Mucosa of rectum (tissue), 2 donors: ENCODE measurements around the gene HDAC9.

Experiments
- H3K27ac ChIP-seq, 2 donors: one replicate each; pipeline ENCODE4 v1.7.0; 2013; ENCODE audit warnings: inconsistent platforms in 2 of 2, low read depth in 2 of 2, low read length in 2 of 2
- H3K27me3 ChIP-seq, 2 donors: one replicate each; pipeline ENCODE4 v1.7.0; 2013; ENCODE audit warnings: low read length in 2 of 2; ENCODE audit not compliant: control insufficient read depth in 2 of 2, insufficient read depth in 2 of 2
- H3K36me3 ChIP-seq, 2 donors: one replicate each; pipeline ENCODE4 v1.7.0; 2013; ENCODE audit warnings: low read length in 2 of 2; ENCODE audit not compliant: control insufficient read depth in 2 of 2, insufficient read depth in 2 of 2
- H3K4me1 ChIP-seq, 2 donors: one replicate each; pipeline ENCODE4 v1.7.0; 2013; ENCODE audit warnings: low read length in 2 of 2, mild to moderate bottlenecking in 1 of 2; ENCODE audit not compliant: control insufficient read depth in 2 of 2, insufficient read depth in 2 of 2
- H3K4me3 ChIP-seq, 2 donors: one replicate each; pipeline ENCODE4 v1.7.0; 2013; ENCODE audit warnings: low read length in 2 of 2
- H3K9ac ChIP-seq, 2 donors: one replicate each; pipeline ENCODE4 v1.7.0; 2013; ENCODE audit warnings: low read length in 2 of 2, low read depth in 1 of 2, mild to moderate bottlenecking in 1 of 2
- H3K9me3 ChIP-seq, 2 donors: one replicate each; pipeline ENCODE4 v1.7.0; 2013; ENCODE audit warnings: low read length in 2 of 2; ENCODE audit not compliant: control insufficient read depth in 2 of 2
- donor health status: healthy.
- donor health status: Normal muscosa, but diverticular disease.

Gene HDAC9

GRCh38 chr7:18770154-18770811 is 274.7 kb downstream of the HDAC9 start:
- Histone ChIP-seq H3K27me3 (no peaks in the 10 kb centered on the region), H3K27ac (no peak overlapping the region), H3K9ac (no peak overlapping the region), H3K4me3 (no peak overlapping the region), H3K4me1 (no peaks in the 10 kb centered on the region), H3K36me3 (no peaks in the 10 kb centered on the region), H3K9me3 (no peaks in the 10 kb centered on the region)

- Histone ChIP-seq H3K4me1 (no peaks in the 10 kb centered on the region), H3K27ac (no peak overlapping the region), H3K9me3 (no peaks in the 10 kb centered on the region), H3K9ac (no peak overlapping the region), H3K4me3 (no peak overlapping the region), H3K36me3 (no peaks in the 10 kb centered on the region), H3K27me3 (no peaks in the 10 kb centered on the region)
Measured at GRCh38 chr7:18770822-18771221, 275.3 kb downstream of the HDAC9 start.

DNA sequence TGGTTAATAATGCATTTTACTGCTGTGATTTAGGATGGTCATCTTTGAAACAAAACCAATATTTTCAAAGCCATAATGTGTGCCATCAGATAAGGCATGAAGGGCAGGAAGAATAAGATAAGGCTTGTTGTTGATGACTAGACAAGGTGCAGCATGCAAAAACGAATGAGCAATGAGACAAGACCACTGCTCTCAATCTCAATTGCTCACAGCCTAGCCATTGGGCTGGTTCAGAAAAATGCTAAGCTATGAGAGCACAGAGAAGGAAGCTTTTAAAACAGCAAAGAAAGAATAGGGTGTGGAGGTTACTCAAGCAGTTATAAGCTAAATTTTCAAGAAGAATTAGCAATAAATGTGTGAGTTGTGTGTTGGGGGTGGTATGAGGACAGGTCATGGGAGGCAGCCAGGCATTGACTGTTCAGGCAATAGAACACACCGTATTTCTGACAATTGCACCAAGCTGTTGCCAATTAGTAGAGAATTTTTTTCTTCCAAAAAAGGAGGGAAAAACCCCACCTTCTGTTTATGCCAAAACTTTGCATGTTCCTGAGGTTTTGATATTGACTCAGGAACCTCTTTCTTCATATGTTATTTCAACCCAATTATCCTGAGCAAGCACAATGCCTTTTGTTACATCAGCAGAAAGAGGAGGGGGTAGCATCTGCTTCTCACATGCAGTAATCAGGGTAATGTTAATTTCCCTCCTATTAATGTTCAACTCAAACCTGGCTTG is 276.5 kb downstream of the HDAC9 start:
- Histone ChIP-seq H3K36me3 (no peaks in the 10 kb centered on the region), H3K9me3 (no peaks in the 10 kb centered on the region), H3K9ac (no peak overlapping the region), H3K4me3 (no peak overlapping the region), H3K27me3 (no peaks in the 10 kb centered on the region), H3K4me1 (no peaks in the 10 kb centered on the region), H3K27ac (no peak overlapping the region)

DNA sequence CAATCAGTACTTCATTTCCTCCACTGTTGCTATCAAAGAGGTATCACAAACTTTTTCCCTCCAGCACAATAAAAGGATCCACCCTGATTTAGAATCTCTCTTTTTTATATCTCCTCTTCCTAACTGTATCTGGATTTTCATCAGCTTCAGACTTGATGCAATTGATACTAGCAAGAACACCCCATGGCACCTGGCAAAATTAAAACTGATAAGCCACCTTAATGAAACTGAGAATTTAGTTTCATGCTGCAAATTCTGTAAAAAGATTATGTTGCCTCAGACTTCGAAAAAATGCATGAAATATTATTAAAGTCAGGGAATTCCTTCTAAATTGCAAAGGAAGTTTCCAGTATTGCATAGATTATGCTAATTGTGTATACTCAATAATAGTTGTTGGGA is 277.0 kb downstream of the HDAC9 start:
- no peak overlapping the region for H3K9ac ChIP-seq

GRCh38 chr7:18777314-18777713 is 281.8 kb downstream of the HDAC9 start:
- no peaks in the 10 kb centered on the region for H3K4me1 ChIP-seq

More for the DNA sequence above, 277.0 kb downstream of the HDAC9 start:
- H3K4me1 ChIP-seq: no peaks in the 10 kb centered on the region
- H3K9me3 ChIP-seq: no peaks in the 10 kb centered on the region
- no peak overlapping the region for H3K27ac ChIP-seq
- H3K27me3 ChIP-seq: no peaks in the 10 kb centered on the region
- no peak overlapping the region for H3K4me3 ChIP-seq
- no peaks in the 10 kb centered on the region for H3K36me3 ChIP-seq

GRCh38 chr7:18778594-18778993 is 283.0 kb downstream of the HDAC9 start:
- Histone ChIP-seq H3K27ac (no peak overlapping the region), H3K9ac (no peak overlapping the region), H3K4me3 (no peak overlapping the region), H3K4me1 (no peaks in the 10 kb centered on the region), H3K27me3 (no peaks in the 10 kb centered on the region), H3K9me3 (no peaks in the 10 kb centered on the region), H3K36me3 (no peaks in the 10 kb centered on the region)

More at GRCh38 chr7:18777314-18777713, 281.8 kb downstream of the HDAC9 start:
- Histone ChIP-seq H3K27me3 (no peaks in the 10 kb centered on the region), H3K4me3 (no peak overlapping the region), H3K9ac (no peak overlapping the region), H3K36me3 (no peaks in the 10 kb centered on the region), H3K27ac (no peak overlapping the region), H3K9me3 (no peaks in the 10 kb centered on the region)

GRCh38 chr7:18780266-18780665 is 284.7 kb downstream of the HDAC9 start:
- H3K4me1 ChIP-seq: no peaks in the 10 kb centered on the region
- no peak overlapping the region for H3K27ac ChIP-seq
- no peaks in the 10 kb centered on the region for H3K27me3 ChIP-seq
- no peaks in the 10 kb centered on the region for H3K9me3 ChIP-seq
- H3K9ac ChIP-seq: no peak overlapping the region
- no peaks in the 10 kb centered on the region for H3K36me3 ChIP-seq
- no peak overlapping the region for H3K4me3 ChIP-seq

DNA sequence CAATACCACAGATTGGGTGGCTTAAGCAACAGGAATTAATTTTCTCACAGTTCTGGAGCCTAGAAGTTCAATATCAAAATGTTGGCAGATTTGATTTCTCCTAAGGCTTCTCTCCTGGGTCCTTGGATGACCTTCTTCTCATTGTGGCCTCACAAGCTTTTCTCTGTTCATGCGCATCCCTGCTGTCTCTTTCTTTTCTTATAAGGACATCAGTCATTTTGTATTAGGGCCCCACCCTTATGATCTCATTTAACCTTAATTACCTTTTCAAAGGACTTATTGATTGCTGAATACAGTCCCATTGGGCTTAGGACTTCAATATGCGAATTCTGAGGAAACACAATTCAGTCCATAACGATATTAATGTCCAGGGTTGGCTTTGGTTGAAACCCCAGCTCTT is 285.4 kb downstream of the HDAC9 start:
- Histone ChIP-seq H3K4me1 (no peaks in the 10 kb centered on the region), H3K9me3 (no peaks in the 10 kb centered on the region)

DNA sequence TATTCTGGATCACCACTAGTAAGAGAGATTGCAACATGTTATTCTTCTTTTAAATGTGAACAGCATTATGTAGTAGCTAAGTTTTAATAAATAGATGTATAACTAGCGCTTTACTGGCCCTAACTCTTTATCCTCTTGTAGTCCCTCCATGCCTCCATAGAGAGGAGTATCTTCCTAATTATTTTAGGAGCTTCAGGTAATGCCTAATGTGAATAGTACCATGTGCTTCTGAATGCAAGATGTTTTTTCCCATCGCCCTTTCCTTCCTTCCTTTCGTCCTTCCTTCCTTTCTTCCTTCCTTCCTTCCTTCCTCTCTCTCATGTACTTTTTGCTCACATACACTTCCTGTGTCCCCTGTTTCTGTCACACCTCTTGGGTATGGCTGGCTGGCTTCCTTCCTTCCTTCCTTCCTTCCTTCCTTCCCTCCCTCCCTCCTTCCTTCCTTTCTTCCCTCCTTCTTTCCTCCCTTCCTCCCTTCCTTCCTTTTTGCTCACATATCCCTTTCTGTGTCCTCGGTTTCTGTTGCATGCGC is 290.7 kb downstream of the HDAC9 start:
- no peaks in the 10 kb centered on the region for H3K9me3 ChIP-seq

More for the DNA sequence above, 285.4 kb downstream of the HDAC9 start:
- Histone ChIP-seq H3K36me3 (no peaks in the 10 kb centered on the region), H3K4me3 (no peak overlapping the region), H3K27me3 (no peaks in the 10 kb centered on the region), H3K9ac (no peak overlapping the region), H3K27ac (no peak overlapping the region)

DNA sequence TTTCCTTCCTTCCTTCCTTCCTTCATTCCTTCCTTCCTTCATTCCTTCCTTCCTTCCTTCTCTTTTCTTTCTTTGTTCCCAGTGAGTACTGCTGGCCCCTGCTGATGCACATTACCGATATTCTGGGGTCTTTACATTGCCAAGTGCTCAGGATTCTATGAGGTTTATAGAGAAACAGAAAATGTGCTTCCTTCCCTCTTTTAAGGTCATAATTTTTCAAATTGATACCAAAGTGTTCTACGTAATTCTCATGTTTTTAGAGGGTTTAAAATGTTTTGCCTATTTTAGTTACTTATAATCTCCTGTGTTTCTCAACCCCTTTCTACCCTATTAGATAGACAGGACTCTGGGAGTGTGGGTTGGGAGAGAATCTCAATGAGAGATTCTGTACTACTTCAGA is 291.2 kb downstream of the HDAC9 start:
- Histone ChIP-seq H3K36me3 (no peaks in the 10 kb centered on the region), H3K9me3 (no peaks in the 10 kb centered on the region), H3K27ac (no peak overlapping the region), H3K4me1 (no peaks in the 10 kb centered on the region), H3K27me3 (no peaks in the 10 kb centered on the region), H3K4me3 (no peak overlapping the region), H3K9ac (no peak overlapping the region)

More for the DNA sequence above, 290.7 kb downstream of the HDAC9 start:
- H3K9ac ChIP-seq: no peak overlapping the region
- H3K4me1 ChIP-seq: no peaks in the 10 kb centered on the region
- H3K4me3 ChIP-seq: no peak overlapping the region
- H3K27me3 ChIP-seq: no peaks in the 10 kb centered on the region
- no peaks in the 10 kb centered on the region for H3K36me3 ChIP-seq
- H3K27ac ChIP-seq: no peak overlapping the region
